Measurements from ENCODE around the gene AHCYL2. TPM values are rescaled to one million over a fixed set of nuclear protein-coding genes. Genes with fewer than 3 reads are reported as not detected.
"Not testable (repeated sequence)": the region's sequence is repeated elsewhere in the genome, so short reads cannot be mapped to it uniquely, and the experiment has no call there.

Gene AHCYL2
- total RNA-seq, 1 donor from 2014 or later = 19.0 TPM

GRCh38 chr7:129367700-129368388, 143.0 kb downstream of the AHCYL2 start:
- Mint-ChIP-seq H3K4me1 (ENCODE audit: unreplicated experiment) (peaks cover 3% of the 10 kb centered on the region), H3K27me3 (ENCODE audit: unreplicated experiment) (no peaks in the 10 kb centered on the region), H3K9me3 (ENCODE audit: unreplicated experiment) (no peaks in the 10 kb centered on the region), H3K4me3 (ENCODE audit: unreplicated experiment) (no peak overlapping the region), H3K27ac (ENCODE audit: unreplicated experiment) (no peak overlapping the region), H3K36me3 (ENCODE audit: unreplicated experiment) (no peaks in the 10 kb centered on the region)
- TF ChIP-seq, protein P1, sequence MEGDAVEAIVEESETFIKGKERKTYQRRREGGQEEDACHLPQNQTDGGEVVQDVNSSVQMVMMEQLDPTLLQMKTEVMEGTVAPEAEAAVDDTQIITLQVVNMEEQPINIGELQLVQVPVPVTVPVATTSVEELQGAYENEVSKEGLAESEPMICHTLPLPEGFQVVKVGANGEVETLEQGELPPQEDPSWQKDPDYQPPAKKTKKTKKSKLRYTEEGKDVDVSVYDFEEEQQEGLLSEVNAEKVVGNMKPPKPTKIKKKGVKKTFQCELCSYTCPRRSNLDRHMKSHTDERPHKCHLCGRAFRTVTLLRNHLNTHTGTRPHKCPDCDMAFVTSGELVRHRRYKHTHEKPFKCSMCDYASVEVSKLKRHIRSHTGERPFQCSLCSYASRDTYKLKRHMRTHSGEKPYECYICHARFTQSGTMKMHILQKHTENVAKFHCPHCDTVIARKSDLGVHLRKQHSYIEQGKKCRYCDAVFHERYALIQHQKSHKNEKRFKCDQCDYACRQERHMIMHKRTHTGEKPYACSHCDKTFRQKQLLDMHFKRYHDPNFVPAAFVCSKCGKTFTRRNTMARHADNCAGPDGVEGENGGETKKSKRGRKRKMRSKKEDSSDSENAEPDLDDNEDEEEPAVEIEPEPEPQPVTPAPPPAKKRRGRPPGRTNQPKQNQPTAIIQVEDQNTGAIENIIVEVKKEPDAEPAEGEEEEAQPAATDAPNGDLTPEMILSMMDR (IDR thresholded peaks at IDR 0.05) = peak; percentile 92
- no peak for DNase-seq (ENCODE audit: extremely low spot score, unreplicated experiment)

DNA sequence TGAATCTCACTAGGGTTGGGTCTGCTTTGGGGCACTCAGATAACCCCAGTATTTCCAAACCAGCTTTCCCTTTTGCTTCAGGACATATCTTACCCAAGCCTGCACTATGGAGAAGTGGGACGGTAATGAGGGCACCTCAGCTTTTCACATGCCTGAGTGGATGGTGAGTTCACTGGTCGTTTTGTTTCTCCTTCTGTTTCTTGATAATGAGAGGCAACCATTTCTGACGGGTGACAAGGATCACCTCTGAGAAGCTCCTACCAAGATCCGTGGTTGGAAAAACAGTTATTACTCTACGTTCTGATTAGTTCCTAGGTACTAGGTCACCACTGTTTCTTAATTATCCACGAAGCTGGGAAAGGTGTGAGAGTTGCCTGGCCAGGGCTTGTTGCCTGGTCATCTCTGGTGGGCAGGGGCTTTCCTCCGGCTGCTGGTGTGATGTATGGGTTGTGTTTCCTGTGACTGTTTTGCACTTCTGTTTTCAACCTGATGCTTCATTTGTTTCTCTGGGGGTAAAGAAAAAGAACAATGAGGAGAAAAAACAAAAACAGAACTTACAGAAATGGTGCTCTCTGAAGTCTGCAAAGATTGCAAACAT, 143.7 kb downstream of the AHCYL2 start:
- Mint-ChIP-seq H3K4me1 (ENCODE audit: unreplicated experiment) (peaks cover 3% of the 10 kb centered on the region), H3K27ac (ENCODE audit: unreplicated experiment) (no peak overlapping the region), H3K27me3 (ENCODE audit: unreplicated experiment) (no peaks in the 10 kb centered on the region), H3K36me3 (ENCODE audit: unreplicated experiment) (no peaks in the 10 kb centered on the region), H3K9me3 (ENCODE audit: unreplicated experiment) (no peaks in the 10 kb centered on the region), H3K4me3 (ENCODE audit: unreplicated experiment) (no peak overlapping the region)
- DNase-seq (ENCODE audit: extremely low spot score, unreplicated experiment) = no peak
- TF ChIP-seq, protein P1 (IDR thresholded peaks at IDR 0.05) = no peak

DNA sequence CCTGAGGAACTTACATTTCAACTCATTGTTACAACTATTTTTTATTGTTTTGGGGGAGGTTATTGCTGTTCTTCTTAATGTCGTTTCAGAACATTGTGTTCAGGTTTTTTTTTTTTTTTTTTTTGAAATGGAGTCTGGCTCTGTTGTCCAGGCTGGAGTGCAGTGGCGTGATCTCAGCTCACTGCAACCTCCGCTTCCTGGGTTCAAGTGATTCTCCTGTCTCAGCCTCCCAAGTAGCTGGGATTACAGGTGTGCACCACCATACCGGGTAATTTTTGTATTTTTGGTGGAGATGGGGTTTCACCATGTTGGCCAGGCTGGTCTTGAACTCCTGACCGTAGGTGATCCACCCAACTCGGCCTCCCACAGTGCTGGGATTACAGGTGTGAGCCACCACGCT, 144.6 kb downstream of the AHCYL2 start:
- H3K27me3 Mint-ChIP-seq (ENCODE audit: unreplicated experiment); H3K4me3 Mint-ChIP-seq (ENCODE audit: unreplicated experiment); H3K9me3 Mint-ChIP-seq (ENCODE audit: unreplicated experiment); H3K4me1 Mint-ChIP-seq (ENCODE audit: unreplicated experiment); DNase-seq (ENCODE audit: extremely low spot score, unreplicated experiment); H3K36me3 Mint-ChIP-seq (ENCODE audit: unreplicated experiment); H3K27ac Mint-ChIP-seq (ENCODE audit: unreplicated experiment): not testable (repeated sequence)

- Mint-ChIP-seq H3K9me3 (ENCODE audit: unreplicated experiment) (no peaks in the 10 kb centered on the region), H3K4me1 (ENCODE audit: unreplicated experiment) (peaks cover 3% of the 10 kb centered on the region), H3K27me3 (ENCODE audit: unreplicated experiment) (no peaks in the 10 kb centered on the region), H3K27ac (ENCODE audit: unreplicated experiment) (no peak overlapping the region), H3K4me3 (ENCODE audit: unreplicated experiment) (no peak overlapping the region), H3K36me3 (ENCODE audit: unreplicated experiment) (no peaks in the 10 kb centered on the region)
- TF ChIP-seq, protein P1 (IDR thresholded peaks at IDR 0.05) = no peak
- no peak for DNase-seq (ENCODE audit: extremely low spot score, unreplicated experiment)
Observed at GRCh38 chr7:129370812-129371211, 146.0 kb downstream of the AHCYL2 start.

- no peak for DNase-seq (ENCODE audit: extremely low spot score, unreplicated experiment)
- TF ChIP-seq, protein P1 (IDR thresholded peaks at IDR 0.05) = no peak
- H3K4me3 Mint-ChIP-seq (ENCODE audit: unreplicated experiment) = no peak overlapping the region
- H3K4me1 Mint-ChIP-seq (ENCODE audit: unreplicated experiment) = peaks cover 3% of the 10 kb centered on the region
- no peaks in the 10 kb centered on the region for H3K9me3 Mint-ChIP-seq (ENCODE audit: unreplicated experiment)
- H3K36me3 Mint-ChIP-seq (ENCODE audit: unreplicated experiment) = no peaks in the 10 kb centered on the region
- no peak overlapping the region for H3K27ac Mint-ChIP-seq (ENCODE audit: unreplicated experiment)
- no peaks in the 10 kb centered on the region for H3K27me3 Mint-ChIP-seq (ENCODE audit: unreplicated experiment)
Observed at GRCh38 chr7:129371487-129371886, 146.7 kb downstream of the AHCYL2 start.
